ENCODE data around the gene NT5M.

- TF ChIP-seq MAFF (IDR thresholded peaks at IDR 0.05; ENCODE audit: low read length) (no peak), MTA2 (IDR thresholded peaks at IDR 0.05; ENCODE audit: low read depth) (no peak), POLR2A (conservative IDR thresholded peaks at IDR 0.05) (no peak), KLF16 (IDR thresholded peaks at IDR 0.05) (no peak), TEAD4 (IDR thresholded peaks at IDR 0.05; ENCODE audit: low read length) (no peak), TEAD4 (CRISPR knock-in tag; IDR thresholded peaks at IDR 0.05; ENCODE audit: borderline replicate concordance) (no peak), MAZ (CRISPR knock-in tag; conservative IDR thresholded peaks at IDR 0.05 in 1 of 2, IDR thresholded peaks at IDR 0.05 in 1 of 2) (no peak), JUND (IDR thresholded peaks at IDR 0.05; ENCODE audit: borderline replicate concordance, low read depth, low read length) (no peak), JUND (tag; IDR thresholded peaks at IDR 0.05; ENCODE audit: borderline replicate concordance, low read depth, low read length) (no peak)
Measured at GRCh38 chr17:17366941-17367875, 64.0 kb downstream of the NT5M start.

Measured in K562 (cell line).